HG03139 (cell line): ENCODE data around the gene TBX4.
"Not testable (repeated sequence)": the region's sequence is repeated elsewhere in the genome, so short reads cannot be mapped to it uniquely, and the experiment has no call there.

Experiments
- ATAC-seq: cut with Tn5 transposase; IDR thresholded peaks from one replicate; pipeline ENCODE4 v1.9.1; 2021; ENCODE audit not compliant: unreplicated experiment

TBX4 gene

GRCh38 chr17:61496174-61496956 lies 44.1 kb downstream of the TBX4 start:
- no peak for ATAC-seq

GRCh38 chr17:61496957-61497653 lies 44.9 kb downstream of the TBX4 start:
- ATAC-seq = no peak

GRCh38 chr17:61498042-61498994 lies 46.1 kb downstream of the TBX4 start:
- no peak for ATAC-seq

DNA sequence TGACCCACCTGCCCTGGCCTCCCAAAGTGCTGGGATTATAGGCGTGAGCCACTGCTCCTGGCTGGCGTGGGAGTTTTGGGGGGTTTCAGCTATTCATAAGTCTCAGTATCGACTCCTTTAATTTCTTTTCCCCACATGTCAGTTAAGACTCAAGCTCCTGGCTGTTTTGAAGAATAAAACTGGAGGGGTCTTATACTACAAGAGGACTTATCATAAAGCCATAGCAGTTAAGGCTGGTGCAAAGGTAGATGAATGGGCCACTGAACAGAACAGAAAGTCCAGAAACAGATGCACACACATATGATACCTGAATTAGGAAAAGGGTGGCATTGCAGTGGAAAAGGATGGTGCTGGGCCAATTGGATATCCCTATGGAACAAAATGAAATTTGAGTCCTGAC lies 47.4 kb downstream of the TBX4 start:
- no peak for ATAC-seq

DNA sequence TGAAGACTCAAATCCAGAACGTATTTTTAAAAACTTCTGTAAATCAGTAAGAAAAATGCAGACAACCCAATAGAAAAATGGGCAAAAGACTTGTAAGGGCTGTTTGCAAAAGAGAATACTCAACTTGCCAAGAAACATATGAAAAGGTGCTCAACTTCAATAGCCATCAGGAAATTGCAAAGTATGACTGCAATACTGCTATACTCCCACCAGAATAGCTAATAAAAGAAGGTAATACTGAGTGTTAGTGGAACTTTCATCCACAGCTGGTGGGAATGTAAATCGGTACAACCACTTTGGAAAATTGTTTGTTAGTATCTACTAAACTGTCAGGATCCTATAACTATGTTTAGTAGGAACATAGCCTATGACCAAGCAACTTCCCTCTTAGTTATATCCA lies 48.1 kb downstream of the TBX4 start:
- no peak for ATAC-seq

DNA sequence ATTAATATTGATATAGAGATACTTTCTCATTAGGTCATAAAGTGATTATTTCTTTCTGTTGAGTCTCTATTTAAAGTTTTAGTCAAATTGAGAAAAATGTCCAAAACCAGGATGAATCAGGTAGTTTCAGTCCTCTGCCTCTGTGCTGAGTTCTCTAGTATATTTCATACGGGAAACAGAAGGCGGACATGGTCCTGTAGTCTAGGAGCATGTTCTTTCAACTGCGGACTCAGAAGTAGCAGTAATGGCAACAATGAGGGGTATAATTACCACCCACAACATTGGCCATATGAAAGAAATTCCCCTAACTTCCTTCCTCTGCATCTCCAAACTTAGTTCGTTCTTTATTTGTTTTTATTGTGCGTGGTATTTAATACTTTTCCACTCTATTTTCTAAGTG lies 50.1 kb downstream of the TBX4 start:
- no peak for ATAC-seq

DNA sequence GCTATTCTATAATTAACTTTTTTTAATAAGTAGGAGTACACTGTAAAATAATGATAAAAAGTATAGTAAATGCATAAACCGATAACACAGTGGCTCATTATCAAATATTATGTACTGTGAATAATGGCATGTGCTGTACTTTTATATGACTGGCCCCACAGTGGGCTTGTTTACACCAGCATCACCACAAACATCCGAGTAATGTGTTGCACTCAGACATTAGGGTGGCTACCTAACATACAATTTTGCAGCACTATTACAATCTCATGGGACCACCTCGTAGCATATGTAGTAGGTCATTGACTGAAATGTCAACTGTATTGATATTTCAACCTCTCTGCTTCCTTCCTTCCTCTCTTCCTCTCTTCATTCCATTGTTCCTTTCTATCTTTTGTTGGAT lies 51.7 kb downstream of the TBX4 start:
- ATAC-seq = no peak

DNA sequence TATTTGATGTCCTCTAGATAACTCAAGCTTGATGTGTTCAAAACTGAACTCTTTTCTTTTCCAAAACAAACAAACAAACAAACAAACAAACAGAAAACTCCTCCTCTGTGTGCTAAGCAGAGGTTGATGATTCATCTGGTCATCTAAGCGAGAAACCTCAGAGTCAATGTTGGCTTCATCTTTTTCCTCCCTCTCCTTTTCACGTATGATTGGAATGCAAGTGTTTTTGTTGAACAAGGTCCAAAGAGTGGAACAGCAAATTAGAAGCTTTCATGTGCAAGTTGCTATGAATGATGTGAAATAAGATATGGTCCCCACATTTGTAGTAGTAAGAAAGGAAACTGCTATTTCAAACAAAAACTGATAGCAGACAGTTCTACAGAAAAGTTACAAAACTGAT lies 52.5 kb downstream of the TBX4 start:
- no peak for ATAC-seq

- no peak for ATAC-seq
Observed at GRCh38 chr17:61505846-61506627, 53.8 kb downstream of the TBX4 start.

GRCh38 chr17:61507383-61508066 lies 55.3 kb downstream of the TBX4 start:
- no peak for ATAC-seq

DNA sequence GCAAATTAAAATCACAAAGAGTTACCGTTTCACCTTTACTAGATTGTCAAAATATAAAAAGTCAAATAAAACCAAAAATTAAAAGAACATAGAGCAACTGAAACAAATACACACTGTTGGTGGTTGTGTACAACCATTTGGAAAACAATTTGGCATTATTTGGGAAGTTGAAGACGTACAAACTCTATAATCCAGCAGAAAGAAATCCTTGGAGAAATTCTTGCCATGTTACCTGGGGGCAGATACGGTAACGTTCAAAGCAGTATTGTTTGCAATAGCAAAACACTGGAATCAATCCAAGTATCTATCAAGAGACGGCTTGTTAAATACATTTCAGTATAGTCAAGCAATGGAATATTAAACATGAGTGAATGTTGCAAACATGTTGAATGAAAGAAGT lies 56.7 kb downstream of the TBX4 start:
- no peak for ATAC-seq

DNA sequence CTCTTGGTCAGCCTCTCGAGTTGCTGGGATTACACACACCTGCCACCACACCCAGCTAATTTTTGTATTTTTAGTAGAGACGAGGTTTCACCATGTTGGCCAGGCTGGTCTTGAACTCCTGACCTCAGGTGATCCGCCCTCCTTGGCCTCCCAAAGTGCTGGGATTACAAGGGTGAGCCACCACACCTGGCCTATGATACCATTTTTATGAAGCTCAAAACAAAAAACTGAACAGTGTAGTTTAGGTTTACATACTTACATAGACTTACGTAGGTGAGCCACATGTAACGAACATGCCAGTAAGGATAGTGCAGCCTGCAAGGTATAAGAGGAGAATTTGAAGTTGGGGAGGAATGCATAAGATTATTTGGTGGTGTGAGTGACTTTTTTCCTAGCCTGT lies 57.2 kb downstream of the TBX4 start:
- ATAC-seq = not testable (repeated sequence)

GRCh38 chr17:61510237-61510636 lies 58.0 kb downstream of the TBX4 start:
- no peak for ATAC-seq

DNA sequence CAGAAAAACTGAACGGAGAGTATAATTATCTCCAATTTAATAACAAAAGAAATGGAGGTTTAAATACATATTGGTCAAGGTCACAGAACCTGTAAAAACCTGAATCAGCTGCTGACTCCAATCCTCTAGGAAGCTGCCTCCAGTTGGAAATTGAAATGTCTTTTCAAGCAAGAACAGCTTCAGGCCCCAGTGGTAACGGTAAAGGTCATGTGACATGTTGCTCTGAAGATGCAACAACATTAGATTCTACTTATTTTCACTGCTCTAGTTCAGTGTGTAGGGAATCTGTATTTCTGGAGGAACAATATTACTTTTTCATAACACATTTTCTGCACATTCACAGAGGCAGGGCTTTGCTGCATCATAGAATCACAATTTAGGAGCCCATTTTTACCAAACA lies 58.8 kb downstream of the TBX4 start:
- ATAC-seq = no peak

DNA sequence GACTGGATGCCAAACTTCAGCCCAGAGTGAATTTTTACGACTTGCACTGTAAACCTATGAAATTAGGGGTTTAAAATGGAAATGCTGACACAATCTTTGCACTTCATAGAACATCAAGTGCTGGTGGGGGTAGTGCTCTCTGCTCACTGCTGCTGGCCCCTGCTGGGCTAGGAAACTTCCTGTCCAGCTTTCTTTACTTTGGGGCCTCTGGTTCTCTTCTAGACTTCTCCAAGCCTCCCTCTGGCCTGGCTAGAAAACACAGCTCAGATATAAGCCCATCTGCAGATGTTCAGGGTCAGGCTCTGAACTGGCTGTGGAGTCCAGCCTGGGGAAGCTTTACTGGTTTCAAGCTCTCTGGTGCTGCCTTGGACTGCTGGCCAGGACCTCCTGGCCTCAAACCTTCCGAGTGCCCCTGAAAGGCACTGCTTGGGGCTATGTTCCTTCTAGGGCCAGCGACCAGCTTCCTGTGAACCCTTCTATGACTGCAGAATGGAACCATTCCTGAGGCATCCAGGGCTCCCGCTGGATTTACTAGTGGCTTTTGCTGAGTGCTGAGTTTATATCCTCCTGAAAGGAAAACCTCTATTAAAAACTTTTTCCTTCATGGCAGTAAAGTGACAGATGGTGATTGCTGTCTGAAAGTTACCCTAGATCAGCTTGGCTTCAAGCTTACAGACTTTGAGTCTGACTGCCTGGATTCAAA lies 59.4 kb downstream of the TBX4 start:
- ATAC-seq = no peak

DNA sequence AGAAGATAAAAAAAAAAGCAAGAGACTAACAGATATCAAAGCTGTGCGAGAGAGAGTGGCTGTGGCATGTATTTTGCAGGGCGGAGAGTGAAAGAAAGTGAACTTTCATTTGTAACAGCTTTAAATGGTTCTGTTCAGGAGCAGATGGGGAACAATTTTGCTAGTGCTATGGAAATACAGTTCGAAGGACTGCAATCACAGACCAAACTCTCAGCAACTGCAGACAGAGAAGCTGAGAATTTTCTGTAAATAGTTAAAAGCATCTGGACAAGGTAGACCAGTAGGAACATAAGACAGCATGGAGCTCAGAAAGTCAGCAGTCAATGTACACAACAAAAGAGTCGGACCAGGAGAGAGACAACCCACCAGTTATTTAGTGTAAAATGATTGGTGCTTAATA lies 62.3 kb downstream of the TBX4 start:
- no peak for ATAC-seq

- no peak for ATAC-seq
Observed at GRCh38 chr17:61517265-61517664, 65.0 kb downstream of the TBX4 start.

GRCh38 chr17:61517843-61518606 lies 65.8 kb downstream of the TBX4 start:
- ATAC-seq = no peak

DNA sequence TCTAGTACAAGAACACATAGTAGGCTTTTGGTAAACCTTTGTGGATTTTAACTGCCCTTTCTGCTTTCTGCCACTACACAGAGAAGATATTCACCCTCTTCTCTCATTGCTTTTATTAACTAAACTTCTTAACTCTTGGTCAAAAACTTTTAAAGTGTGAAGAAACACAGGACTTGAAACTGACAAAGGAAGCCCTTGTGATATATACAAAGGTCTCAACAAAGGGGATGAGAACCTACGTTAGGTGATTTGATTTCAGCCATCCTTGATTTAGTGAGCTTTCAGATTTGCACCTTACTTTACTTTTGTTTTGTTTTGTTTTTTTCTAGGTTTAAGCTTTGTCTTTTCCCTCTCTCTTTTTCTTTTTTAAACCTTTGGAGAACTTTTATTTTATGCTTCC lies 66.9 kb downstream of the TBX4 start:
- ATAC-seq = no peak
